Measurements from ENCODE around the gene C11orf54.

The C11orf54 gene

DNA sequence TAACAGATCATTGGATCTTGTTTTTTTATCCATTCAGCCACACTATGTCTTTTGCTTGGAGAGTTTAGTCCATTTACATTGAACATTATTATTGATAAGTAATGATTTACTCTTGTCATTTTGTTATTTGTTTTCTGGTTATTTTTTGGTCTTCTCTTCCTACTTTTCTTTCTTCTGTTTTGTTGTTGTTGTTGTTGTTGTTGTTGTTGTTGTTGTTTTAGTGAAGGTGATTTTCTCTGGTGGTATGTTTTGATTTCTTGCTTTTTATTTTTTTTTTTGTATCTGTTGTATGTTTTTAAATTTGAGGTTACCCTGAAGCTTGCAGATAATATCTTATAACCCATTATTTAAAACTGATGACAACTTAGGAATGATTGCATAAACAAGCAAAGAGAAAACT is 28.8 kb upstream of the C11orf54 start:
- TF ChIP-seq, protein P1, sequence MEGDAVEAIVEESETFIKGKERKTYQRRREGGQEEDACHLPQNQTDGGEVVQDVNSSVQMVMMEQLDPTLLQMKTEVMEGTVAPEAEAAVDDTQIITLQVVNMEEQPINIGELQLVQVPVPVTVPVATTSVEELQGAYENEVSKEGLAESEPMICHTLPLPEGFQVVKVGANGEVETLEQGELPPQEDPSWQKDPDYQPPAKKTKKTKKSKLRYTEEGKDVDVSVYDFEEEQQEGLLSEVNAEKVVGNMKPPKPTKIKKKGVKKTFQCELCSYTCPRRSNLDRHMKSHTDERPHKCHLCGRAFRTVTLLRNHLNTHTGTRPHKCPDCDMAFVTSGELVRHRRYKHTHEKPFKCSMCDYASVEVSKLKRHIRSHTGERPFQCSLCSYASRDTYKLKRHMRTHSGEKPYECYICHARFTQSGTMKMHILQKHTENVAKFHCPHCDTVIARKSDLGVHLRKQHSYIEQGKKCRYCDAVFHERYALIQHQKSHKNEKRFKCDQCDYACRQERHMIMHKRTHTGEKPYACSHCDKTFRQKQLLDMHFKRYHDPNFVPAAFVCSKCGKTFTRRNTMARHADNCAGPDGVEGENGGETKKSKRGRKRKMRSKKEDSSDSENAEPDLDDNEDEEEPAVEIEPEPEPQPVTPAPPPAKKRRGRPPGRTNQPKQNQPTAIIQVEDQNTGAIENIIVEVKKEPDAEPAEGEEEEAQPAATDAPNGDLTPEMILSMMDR (IDR thresholded peaks at IDR 0.05; ENCODE audit: insufficient read depth, missing control alignments) = no peak
- FAIRE-seq = no peak
- DNase-seq (ENCODE audit: insufficient read length, low spot score) = no peak

DNA sequence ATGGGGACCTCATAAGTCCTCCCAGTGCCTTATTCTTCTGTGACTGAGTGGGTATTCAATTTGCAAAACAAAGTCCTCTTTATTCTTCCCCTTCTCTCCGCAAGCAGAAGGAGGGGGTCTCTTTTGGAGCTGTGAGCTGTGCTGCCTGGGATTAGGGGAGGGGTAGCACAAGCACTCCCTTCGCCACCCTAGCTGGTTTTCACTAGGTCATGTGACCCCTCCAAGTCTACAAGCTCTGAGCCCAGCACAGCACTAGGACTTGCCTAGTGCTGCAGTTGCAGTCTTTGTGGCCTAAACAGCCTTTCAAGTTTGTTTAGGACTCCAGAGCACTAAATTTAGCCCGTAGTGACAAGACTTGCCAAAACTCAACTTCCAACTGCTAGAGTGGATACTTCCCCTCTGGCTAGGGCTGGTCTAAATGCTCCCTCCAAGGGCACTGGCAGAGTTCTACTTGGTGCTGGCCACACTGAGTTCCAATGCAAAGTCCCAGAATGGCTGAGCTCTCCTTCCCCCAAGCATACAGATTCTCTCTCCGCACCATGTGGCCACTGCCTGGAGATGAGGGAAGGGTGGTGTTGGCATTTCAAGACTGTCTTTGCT is 25.6 kb upstream of the C11orf54 start:
- FAIRE-seq (no peak), DNase-seq (ENCODE audit: insufficient read length, low spot score) (no peak)

DNA sequence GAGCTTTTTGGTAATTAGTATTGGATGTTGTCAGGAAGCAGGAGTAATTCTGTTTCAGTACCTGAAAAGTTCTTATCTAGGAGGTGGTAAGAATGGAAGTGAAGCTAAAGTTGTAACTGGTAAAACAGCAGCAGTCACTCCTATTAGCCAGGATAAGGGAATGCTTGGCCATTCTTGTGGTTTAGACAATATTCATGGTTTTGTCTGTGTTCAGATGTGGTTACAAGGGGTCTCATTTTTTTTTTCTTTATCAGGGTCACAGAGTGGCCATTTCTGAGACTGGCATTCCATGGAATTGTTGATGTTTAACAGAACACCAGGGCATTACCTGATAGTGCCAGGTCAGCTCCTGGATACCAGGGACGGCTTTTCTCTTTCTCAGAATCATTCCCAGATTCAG is 24.0 kb upstream of the C11orf54 start:
- TF ChIP-seq, protein P1 (IDR thresholded peaks at IDR 0.05; ENCODE audit: insufficient read depth, missing control alignments) = no peak
- FAIRE-seq (no peak), DNase-seq (ENCODE audit: insufficient read length, low spot score) (no peak)

More for the DNA sequence above, 25.6 kb upstream of the C11orf54 start:
- TF ChIP-seq, protein P1 (IDR thresholded peaks at IDR 0.05; ENCODE audit: insufficient read depth, missing control alignments) = no peak

DNA sequence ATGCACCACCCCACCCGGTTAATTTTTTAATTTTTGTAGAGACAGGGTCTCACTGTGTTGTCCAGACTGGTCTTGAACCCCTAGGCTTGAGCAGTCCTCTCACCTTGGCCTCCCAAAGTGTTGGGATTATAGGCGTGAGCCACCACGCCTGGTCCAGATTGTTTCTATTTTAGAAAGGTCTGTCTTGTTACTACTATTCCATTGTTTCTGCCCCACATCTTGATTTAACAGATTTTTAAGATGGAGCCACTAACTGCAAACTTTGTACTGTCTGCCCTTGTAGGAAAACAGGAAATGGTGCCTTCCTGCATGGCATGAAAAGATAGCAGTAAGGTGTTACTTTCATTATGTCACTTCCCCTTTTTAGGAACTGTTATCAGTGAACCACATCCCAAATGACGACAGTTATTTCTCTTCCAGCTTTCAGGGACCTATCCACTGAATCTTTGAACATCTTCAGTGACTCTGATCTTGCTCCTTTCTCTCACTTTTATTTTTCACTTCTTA is 23.4 kb upstream of the C11orf54 start:
- TF ChIP-seq, protein P1 (IDR thresholded peaks at IDR 0.05; ENCODE audit: insufficient read depth, missing control alignments) = no peak
- DNase-seq (ENCODE audit: insufficient read length, low spot score) (no peak), FAIRE-seq (no peak)

DNA sequence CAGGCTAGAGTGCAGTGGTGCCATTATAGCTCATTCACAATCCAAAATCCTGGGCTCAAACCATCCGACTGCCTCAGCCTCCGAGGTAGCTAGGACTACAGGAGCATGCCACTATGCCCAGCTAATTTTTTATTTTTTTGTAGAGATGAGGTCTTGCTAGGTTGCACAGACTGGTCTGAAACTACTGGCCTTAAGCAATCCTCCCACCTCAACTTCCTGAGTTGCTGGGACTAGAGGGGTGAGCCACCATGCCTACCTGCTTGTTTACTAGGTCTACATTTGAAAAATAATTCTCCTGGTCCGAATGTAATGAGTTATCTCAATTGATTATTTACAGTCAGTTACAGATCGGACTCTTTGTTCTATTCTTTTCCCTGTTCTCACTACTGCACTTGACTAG is 22.2 kb upstream of the C11orf54 start:
- FAIRE-seq (no peak), DNase-seq (ENCODE audit: insufficient read length, low spot score) (no peak)
- TF ChIP-seq, protein P1 (IDR thresholded peaks at IDR 0.05; ENCODE audit: insufficient read depth, missing control alignments) = no peak

DNA sequence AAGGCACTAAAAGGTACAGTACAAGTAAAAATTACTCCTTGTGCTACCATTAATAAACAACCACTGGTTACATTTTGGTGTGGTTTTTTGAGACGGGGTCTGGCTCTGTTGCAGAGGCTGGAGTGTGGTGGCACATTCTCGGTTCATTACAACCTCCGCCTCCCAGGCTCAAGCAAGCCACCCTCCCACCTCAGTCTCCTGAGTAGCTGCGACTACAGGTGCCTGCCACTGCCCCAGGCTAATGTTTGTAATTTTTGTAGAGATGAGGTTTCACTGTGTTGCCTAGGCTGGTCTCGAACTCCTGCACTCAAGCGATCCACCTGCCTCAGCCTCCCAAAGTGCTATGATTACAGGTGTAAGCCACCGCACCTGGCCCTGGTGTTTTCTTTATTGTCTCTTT is 20.9 kb upstream of the C11orf54 start:
- no peak for DNase-seq (ENCODE audit: insufficient read length, low spot score)
- FAIRE-seq = no peak
- TF ChIP-seq, protein P1 (IDR thresholded peaks at IDR 0.05; ENCODE audit: insufficient read depth, missing control alignments) = no peak

DNA sequence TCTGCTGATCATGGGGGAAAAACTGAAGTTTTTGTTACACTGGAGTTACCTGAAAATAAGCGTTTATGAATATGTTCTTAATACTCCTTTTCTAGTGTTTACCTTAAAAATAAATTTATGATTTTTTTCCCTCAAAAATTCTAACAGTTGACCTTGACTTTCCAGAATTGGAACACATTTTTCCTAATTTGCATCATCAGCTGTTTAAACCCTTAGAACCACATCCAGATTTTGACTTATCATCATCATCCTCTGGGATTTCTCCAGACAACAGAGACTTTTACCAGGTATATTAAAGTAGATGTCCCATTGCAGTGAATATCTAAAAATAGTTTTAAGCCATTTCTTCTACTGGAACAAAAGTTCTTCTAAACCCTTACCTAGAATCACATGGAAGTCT is 17.4 kb upstream of the C11orf54 start:
- no peak for DNase-seq (ENCODE audit: insufficient read length, low spot score)
- TF ChIP-seq, protein P1 (IDR thresholded peaks at IDR 0.05; ENCODE audit: insufficient read depth, missing control alignments) = no peak
- no peak for FAIRE-seq

Data from D721Med (cell line).